Activated CD8-positive, alpha-beta memory T cell treated with anti-CD3 and anti-CD28 coated beads for 36 hours (primary cell): ENCODE data around the gene SSC5D. TPM values are rescaled to one million over a fixed set of nuclear protein-coding genes. Genes with fewer than 3 reads are reported as not detected.

ENCODE experiments used
- CTCF ChIA-PET: fragments of 350-600 bp; sonication (Branson Sonifier 250); formaldehyde crosslinking; loops from one replicate; lab custom pipeline; 2021; ENCODE audit warnings: antibody characterized with exemption; lab: Charles Lee
- POLR2A ChIA-PET: fragments of 350-600 bp; sonication (Branson Sonifier 250); formaldehyde crosslinking; loops from one replicate; lab custom pipeline; 2021; ENCODE audit warnings: antibody characterized with exemption; lab: Charles Lee
- total RNA-seq, 2 experiments: library from RNA; stranded (reverse); gene quantifications; one replicate each; pipeline ENCODE4 v1.2.3, GENCODE V29; 2021

The SSC5D gene
- total RNA-seq, 2 experiments from 2014 or later, result 0.63 to 0.99 TPM

DNA sequence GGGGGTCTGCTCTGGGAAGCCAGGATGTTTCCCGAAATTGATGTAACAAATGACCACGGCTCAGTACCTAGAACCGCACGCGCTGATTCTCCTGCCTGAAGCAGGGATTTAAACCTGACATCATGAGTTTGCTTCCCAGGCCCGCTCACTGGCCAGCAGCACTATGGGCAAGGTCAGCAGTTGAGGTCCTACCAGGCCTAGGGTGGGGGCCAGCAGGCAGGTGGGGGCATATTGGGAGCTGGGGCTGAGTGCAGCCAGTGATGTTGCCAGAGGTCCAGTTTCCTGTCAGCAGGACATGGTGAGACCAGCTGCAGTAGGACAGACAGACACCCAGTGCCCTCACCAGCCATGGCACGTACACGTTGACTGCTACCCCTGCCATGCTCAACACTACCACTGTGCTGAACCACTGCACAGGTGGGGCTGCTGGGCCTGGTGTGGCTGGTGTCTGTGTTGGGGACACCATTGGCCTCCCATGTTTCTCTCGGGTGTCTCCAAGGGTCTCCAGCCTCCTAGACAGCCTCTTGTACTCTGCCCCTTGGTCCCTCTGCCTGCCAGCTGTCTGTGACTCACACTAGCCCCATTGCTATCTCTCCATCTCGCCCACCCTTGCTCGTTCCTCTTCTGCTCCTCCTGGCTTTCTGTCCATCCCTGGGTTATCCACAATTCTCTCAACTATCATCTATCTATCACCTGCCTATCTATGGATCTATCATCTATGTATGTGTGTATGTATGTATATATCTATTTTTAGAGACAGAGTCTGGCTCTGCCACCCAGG lies 22.6 kb upstream of the SSC5D start:
- POLR2A ChIA-PET, result no interaction called here
- CTCF ChIA-PET, result interaction anchor here (3.3 kb wide), 1 partner anchor 39 kb away, joined by 46 read pairs; no protein-coding TSS in a partner anchor

DNA sequence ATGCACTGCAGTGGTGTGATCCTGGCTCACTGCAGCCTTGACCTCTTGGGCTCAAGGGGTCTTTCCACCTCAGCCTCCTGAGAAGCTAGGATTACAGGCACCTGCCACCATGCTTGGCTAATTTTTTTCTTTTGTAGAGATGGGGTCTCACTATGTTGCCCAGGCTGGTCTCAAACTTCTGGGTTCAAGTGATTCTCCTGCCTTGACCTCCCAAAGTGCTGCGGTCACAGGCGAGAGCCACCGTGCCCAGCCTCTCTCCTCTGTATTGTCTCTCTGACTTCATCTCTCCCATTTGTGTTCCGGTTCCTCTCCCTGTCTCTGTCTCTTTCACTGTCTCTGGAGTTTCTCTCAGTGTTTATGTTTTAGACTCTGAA lies 22.0 kb upstream of the SSC5D start:
- ChIA-PET POLR2A (no interaction called here), CTCF (interaction anchor here (1.2 to 3.3 kb wide), 6 partner anchors 10 to 212 kb away, joined by 4 to 46 read pairs (median 10); partner anchors contain the start of genes ZNF628 and ZNF865)

DNA sequence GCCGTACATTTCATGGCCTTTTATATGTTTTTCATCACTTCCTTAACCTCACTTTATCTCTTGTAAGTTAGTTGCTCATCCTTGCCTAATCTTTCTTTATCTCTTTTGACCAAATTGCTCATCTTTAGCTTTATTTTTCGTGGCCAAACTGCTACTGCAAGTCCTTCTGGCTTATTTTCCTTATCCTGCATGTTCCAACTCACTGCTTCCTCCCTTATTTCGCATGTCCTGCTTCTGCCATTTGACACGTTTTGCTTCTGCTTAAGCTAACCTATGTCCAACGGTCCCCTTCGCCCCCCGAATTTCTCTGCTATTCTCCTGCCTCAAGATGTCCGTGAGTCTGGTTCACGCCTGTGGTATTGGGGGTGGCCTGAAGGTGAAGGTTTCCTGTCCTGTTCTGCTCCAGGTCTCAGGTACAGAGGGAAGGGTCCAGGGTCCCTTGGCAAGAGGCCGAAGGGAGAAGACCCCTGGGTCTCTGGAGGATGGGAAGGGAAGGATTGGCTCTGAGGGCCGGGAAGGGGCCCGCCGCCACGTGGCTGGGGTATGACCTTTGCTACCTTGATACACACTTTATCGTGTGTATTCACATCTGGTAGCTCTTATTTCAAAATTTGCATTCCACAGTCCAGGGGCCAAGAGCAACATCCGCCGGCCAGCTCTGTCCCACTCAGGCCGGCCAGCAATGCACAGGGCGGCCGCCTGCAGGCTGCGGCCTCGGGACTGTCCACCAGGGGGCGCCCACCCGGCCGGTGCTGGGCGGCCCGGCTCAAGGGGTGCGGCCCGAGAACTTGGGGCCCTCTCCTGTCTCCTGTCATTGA lies 20.8 kb upstream of the SSC5D start:
- ChIA-PET POLR2A (no interaction called here), CTCF (interaction anchor here (0.6 to 3.3 kb wide), 27 partner anchors 9 to 342 kb away, joined by 3 to 46 read pairs (median 4); partner anchors contain the start of genes BRSK1, NAT14, ZNF628 and ZNF865)

DNA sequence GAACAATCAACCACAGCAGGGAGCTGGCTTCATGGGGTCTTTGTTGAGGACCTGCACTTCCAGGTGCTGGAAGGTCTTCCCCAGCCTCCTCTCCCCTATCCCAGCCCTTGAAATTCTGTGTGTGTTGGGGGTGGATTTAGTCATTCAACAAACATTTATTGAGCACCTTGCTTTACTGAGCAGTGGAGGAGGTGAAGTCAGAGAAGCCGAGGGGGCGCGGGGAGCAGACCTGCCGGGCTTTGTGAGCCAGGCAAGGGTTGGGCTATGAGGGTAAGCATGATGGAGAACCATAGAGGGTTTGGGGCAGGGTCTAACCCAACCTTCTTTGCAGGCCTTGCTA lies 20.2 kb upstream of the SSC5D start:
- POLR2A ChIA-PET, result no interaction called here
- CTCF ChIA-PET, result interaction anchor here (0.6 to 3.3 kb wide), 20 partner anchors 8 to 343 kb away, joined by 3 to 46 read pairs (median 4); partner anchors contain the start of genes BRSK1, NAT14 and ZNF628

- ChIA-PET POLR2A (interaction anchor here (0.6 kb wide), 1 partner anchor 167 kb away, joined by 8 read pairs; no protein-coding TSS in a partner anchor), CTCF (interaction anchor here (1.8 kb wide), 1 partner anchor 33 kb away, joined by 10 read pairs; no protein-coding TSS in a partner anchor)
Measured at GRCh38 chr19:55471266-55471665, 17.0 kb upstream of the SSC5D start.

- ChIA-PET POLR2A (no interaction called here), CTCF (no interaction called here)
Measured at GRCh38 chr19:55472463-55472862, 15.8 kb upstream of the SSC5D start.

- POLR2A ChIA-PET, result no interaction called here
- CTCF ChIA-PET, result interaction anchor here (0.9 to 2.6 kb wide), 3 partner anchors 12 to 31 kb away, joined by 3 to 12 read pairs (median 3); partner anchors contain the start of gene ISOC2
Measured at GRCh38 chr19:55473225-55474012, 14.8 kb upstream of the SSC5D start.

- POLR2A ChIA-PET, result no interaction called here
- CTCF ChIA-PET, result interaction anchor here (0.7 to 2.7 kb wide), 5 partner anchors 8 to 132 kb away, joined by 3 to 12 read pairs (median 3); partner anchors contain the start of gene ISOC2
Measured at GRCh38 chr19:55474269-55475265, 13.7 kb upstream of the SSC5D start.

DNA sequence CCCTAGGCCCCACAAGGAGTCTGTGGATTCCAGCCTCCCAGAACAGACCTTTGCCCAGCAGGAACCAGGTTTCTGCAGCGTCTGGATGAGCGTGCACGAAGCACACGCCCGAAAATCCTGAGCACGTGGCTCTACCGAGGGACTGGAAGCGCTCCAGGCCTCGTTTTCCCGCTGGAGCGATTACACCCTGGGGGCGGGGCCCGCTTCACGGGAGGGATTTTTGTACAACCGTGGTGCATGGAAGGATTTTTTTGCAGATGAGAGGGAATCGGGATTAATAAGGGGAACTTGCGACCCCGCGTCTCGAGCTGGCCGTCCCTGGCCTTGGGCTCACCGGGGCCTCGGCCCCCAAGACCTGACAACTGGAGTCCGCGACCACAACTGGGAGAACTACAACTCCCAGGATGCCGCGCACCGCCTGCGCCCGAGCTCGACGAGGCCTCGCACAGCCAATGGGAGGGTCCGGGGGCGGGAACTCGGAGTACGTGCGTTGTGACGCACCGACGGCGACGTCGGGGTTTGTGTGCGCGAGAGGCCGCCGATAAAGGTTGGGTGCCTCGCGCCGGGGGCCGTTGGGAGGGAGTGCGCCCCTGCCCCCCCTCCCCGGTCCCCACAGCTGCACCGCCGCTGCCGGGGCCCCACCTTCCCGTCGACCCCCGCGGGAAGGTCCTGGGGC lies 12.0 kb upstream of the SSC5D start, which contains the start of gene ZNF628:
Gene ZNF628, plus strand, starts transcription at position 518 of the 676 bp plus-strand sequence. CDS start 3,294 bp downstream, outside the sequence.
- CTCF ChIA-PET, result interaction anchor here (0.7 to 3.5 kb wide), 8 partner anchors 9 to 360 kb away, joined by 3 to 21 read pairs (median 6); partner anchors contain the start of gene NAT14

DNA sequence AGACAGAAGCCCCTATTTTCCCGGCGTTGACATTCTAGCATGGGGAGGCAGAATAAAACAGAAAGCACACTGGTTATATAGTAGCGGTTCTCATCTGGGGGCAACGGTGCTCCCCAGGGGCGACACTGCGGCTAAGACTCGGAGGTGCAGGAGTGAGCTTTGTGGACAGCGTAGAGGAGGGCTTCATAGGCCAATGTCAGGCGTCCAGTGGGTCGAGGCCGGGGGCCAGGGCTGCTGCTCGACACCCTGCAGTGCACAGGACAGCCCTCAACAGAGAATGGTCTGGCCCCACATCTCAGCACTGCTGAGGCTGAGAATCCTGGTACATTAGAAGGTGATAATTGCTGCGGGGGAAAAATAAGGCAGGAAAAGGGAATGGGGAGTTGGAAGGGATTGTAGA lies 10.3 kb upstream of the SSC5D start:
- POLR2A ChIA-PET, result no interaction called here
- CTCF ChIA-PET, result interaction anchor here (0.6 to 3.5 kb wide), 4 partner anchors 26 to 593 kb away, joined by 3 to 21 read pairs (median 3); no protein-coding TSS in a partner anchor

More for the DNA sequence above, 12.0 kb upstream of the SSC5D start, which contains the start of gene ZNF628:
- POLR2A ChIA-PET, result interaction anchor here (0.6 to 1.9 kb wide), 9 partner anchors 9 to 315 kb away, joined by 3 to 14 read pairs (median 5); partner anchors contain the start of genes FIZ1, HSPBP1, ISOC2 and NAT14

- CTCF ChIA-PET, result interaction anchor here (3.5 kb wide), 1 partner anchor 26 kb away, joined by 21 read pairs; no protein-coding TSS in a partner anchor
Measured at GRCh38 chr19:55478364-55478763, 9.9 kb upstream of the SSC5D start.

DNA sequence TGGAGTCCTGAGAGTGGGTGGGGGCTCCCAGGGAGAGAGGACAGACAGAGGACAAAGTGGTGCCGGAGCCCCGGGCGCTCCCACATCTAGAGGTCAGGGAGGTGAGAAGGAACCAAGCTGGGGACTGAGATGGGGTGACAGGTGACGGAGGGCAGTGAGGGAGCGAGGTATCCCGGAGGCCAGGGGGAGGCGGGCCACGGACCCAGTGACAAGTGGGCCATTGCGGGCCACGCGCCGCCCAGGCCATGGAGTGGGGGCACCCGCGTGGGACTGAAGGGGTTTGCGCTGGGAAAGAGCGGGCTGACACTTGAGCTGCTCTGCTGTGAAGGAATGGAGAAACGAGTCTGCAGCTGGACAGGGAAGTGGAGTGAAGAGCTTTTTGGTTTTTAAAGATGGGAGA lies 9.2 kb upstream of the SSC5D start:
- CTCF ChIA-PET, result interaction anchor here (2.1 to 3.5 kb wide), 2 partner anchors 12 to 25 kb away, joined by 5 to 21 read pairs; no protein-coding TSS in a partner anchor
- POLR2A ChIA-PET, result interaction anchor here (0.6 to 0.9 kb wide), 2 partner anchors 25 to 32 kb away, joined by 4 to 9 read pairs; no protein-coding TSS in a partner anchor

More at GRCh38 chr19:55478364-55478763, 9.9 kb upstream of the SSC5D start:
- POLR2A ChIA-PET, result interaction anchor here (0.9 kb wide), 1 partner anchor 26 kb away, joined by 4 read pairs; no protein-coding TSS in a partner anchor

DNA sequence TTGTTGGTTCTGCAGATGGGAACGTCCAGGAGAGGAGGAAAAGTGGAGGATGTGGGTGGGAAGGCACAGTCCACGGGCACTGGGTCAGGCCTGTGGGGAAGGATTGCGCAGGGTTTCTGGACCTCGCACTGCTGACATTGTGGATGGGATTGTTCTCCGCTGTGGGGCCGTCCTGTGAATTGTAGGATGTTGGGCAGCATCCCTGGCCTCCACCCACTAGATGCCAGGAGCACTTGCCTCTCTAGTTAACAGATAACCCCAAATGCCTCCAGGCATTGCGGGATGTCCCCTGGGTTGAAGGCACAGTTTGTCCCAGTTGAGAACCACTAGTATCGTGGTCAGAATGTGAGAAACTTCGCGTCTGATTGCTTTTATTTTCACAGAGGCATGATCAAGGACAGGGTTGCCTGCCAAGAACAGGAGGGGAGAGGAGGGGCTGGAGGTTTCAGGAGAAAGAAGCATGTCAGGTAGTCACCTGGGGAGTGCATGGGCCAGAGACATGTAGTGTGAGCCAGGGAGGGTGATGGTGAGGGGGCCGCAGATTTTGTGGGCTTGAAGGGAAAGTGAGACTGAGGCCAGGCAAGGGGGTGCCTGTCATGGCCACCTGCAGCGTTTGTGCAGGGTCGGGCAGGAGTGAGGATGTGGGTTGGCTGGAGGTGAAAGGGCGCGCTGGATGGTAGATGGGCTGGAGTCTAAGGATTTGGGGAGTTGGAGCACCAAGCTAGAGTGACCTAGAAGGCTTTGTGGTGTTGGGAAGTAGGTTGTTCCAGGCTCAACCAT lies 8.6 kb upstream of the SSC5D start:
- POLR2A ChIA-PET, result interaction anchor here (0.6 to 0.9 kb wide), 2 partner anchors 24 to 33 kb away, joined by 4 to 9 read pairs; no protein-coding TSS in a partner anchor
- CTCF ChIA-PET, result interaction anchor here (1.1 to 3.5 kb wide), 3 partner anchors 13 to 24 kb away, joined by 3 to 21 read pairs (median 5); no protein-coding TSS in a partner anchor

- POLR2A ChIA-PET, result interaction anchor here (0.5 kb wide), 1 partner anchor 13 kb away, joined by 5 read pairs; no protein-coding TSS in a partner anchor
- CTCF ChIA-PET, result no interaction called here
Measured at GRCh38 chr19:55481148-55481793, 7.0 kb upstream of the SSC5D start.

DNA sequence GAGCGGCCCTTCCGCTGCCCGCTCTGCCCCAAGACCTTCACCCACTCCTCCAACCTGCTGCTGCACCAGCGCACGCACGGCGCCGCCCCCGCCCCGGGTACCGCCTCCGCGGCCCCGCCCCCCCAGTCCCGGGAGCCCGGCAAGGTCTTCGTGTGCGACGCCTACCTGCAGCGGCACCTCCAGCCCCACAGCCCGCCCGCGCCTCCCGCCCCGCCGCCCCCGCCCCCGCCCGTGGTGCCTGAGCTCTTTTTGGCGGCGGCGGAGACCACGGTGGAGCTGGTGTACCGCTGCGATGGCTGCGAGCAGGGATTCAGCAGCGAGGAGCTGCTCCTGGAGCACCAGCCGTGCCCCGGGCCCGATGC lies 6.5 kb upstream of the SSC5D start:
- CTCF ChIA-PET, result no interaction called here
- POLR2A ChIA-PET, result interaction anchor here (0.5 kb wide), 1 partner anchor 13 kb away, joined by 5 read pairs; no protein-coding TSS in a partner anchor
